Measurements from ENCODE around the gene BGN. TPM values are rescaled to one million over a fixed set of nuclear protein-coding genes. Genes with fewer than 3 reads are reported as not detected.

The BGN gene
- total RNA-seq: 2.4 and 5.3 TPM in 2 replicates

GRCh38 chrX:153494541-153495361 is at the start of gene BGN:
TSS of gene BGN (plus strand) at chrX:153494980. CDS start at chrX:153504632, 9,652 bp downstream.

GRCh38 chrX:153445856-153446635 is 48.7 kb upstream of the BGN start, which contains the start of gene TREX2:
TSS of gene TREX2 (minus strand) at chrX:153446056. CDS start at chrX:153445430, 626 bp downstream.

GRCh38 chrX:153470411-153471363 is 24.1 kb upstream of the BGN start, which contains the start of gene HAUS7:
TSS of gene HAUS7 (minus strand) at chrX:153470576. CDS start at chrX:153470557, 19 bp downstream.

GRCh38 chrX:153517423-153517822 is 22.6 kb downstream of the BGN start, which contains the start of gene ATP2B3:
TSS of gene ATP2B3 (plus strand) at chrX:153517642. CDS start at chrX:153536248, 18,606 bp downstream.

Other genes starting within 250 kb of the BGN start
- not detected in 2 replicates for gene PNMA6F, start 173.2 kb upstream of the BGN start, total RNA-seq
- gene ZNF275, start 160.8 kb upstream of the BGN start, total RNA-seq: 3.9 and 4.4 TPM in 2 replicates
- gene PNMA6E, start 93.6 kb upstream of the BGN start, total RNA-seq: not detected in 2 replicates
- gene ZFP92, start 83.5 kb upstream of the BGN start, total RNA-seq: under 0.01 TPM in 2 replicates
- 1.3 and 2.0 TPM in 2 replicates for gene TREX2, start 48.9 kb upstream of the BGN start, total RNA-seq
- 6.9 and 12.3 TPM in 2 replicates for gene HAUS7, start 24.4 kb upstream of the BGN start, total RNA-seq
- not detected in 2 replicates for gene ATP2B3, start 22.7 kb downstream of the BGN start, total RNA-seq
- gene CCNQ, start 104.2 kb downstream of the BGN start, total RNA-seq: 20.7 and 31.1 TPM in 2 replicates
- gene DUSP9, start 152.2 kb downstream of the BGN start, total RNA-seq: not detected in 2 replicates
- 0.17 and 0.32 TPM in 2 replicates for gene PNCK, start 178.8 kb downstream of the BGN start, total RNA-seq
- gene SLC6A8, start 192.9 kb downstream of the BGN start, total RNA-seq: 7.8 and 11.5 TPM in 2 replicates
- gene BCAP31, start 229.4 kb downstream of the BGN start, total RNA-seq: 116 and 155 TPM in 2 replicates
- 11.7 and 13.8 TPM in 2 replicates for gene ABCD1, start 229.9 kb downstream of the BGN start, total RNA-seq